ENCODE measurements around the gene FANCI.

Gene FANCI

DNA sequence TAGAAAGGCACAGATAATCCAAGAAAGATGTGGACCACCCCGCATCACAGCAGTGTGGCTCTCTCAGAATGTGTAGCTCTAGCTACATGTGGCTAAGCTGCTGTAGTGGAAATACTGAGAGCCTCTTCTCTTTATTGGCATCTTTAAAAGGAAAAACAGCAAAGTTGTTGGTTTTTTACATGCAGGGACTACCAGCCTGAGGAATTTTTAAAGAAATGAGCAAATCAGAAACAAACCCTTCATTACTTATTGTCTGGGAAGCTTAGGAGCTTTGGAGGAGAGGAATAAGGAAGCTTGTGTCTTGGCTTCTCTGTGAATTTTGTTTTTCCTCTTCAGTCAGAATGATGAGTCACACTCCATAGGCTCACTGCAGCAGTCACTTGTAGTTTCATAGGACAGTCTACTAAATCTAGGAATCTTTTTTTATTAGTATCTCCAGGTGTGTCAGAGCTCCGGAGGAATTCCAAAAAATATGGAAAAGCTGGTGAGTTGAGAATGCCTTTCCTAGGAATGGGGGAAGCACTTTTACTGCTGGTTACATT is 63.3 kb downstream of the FANCI start:
- no peak for DNase-seq (ENCODE audit: low read depth, low spot score)

DNA sequence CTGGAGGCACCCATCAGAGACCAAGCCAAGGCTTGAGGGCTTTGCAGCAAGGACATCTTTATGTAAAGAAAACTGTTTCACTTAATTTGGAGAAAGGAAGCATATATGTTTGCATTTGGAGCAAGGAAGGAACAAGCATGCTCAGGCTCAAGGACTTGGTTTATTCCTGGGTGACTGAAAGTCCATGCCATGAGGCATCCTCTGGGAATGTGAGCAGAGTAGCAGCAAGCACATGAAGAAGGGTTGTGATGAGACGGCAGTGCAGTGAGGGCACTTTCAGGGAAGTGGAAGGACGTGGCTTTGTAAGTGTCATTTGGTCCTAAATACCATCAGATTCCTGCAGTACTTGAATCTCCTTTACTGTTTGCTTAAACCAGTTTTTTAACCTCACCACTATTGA is 64.0 kb downstream of the FANCI start:
- DNase-seq (ENCODE audit: low read depth, low spot score) = no peak

DNA sequence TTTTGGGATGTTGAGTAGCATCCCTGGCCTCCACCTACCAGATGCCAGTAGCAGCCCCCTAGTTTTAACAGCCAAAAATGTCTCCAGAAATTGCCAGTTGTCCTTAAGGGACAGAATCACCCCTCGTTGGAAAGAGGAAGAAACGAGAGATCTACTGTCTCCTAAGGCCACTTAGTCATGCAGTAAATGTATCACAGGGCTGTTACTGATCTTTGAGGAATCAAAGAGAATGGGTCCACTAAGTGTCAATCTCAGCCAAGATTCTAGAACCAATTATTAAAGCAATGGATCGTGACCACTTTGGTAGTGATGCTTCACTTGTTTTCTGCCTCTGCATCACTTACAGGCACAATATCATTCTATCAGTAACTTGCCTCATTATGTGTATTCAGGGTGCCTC is 64.5 kb downstream of the FANCI start:
- no peak for DNase-seq (ENCODE audit: low read depth, low spot score)

DNA sequence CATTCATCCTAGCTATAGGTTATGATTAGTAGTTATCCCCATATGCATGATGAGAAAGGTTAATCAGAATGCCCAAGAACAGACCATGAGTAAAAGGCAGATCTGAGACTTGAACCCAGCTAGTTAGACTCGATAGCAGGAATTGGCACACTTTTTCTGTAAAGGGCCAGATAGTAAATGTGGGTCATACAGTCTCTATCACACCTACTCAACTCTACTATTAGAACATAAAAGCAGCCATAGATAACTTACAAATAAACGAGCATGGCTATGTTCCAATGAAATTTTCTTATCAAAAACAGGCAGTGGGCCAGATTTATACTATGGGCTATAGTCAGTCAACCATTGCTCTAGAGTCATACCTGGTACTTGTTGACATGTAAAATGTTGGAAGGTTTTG is 66.2 kb downstream of the FANCI start:
- no peak for DNase-seq (ENCODE audit: low read depth, low spot score)

DNA sequence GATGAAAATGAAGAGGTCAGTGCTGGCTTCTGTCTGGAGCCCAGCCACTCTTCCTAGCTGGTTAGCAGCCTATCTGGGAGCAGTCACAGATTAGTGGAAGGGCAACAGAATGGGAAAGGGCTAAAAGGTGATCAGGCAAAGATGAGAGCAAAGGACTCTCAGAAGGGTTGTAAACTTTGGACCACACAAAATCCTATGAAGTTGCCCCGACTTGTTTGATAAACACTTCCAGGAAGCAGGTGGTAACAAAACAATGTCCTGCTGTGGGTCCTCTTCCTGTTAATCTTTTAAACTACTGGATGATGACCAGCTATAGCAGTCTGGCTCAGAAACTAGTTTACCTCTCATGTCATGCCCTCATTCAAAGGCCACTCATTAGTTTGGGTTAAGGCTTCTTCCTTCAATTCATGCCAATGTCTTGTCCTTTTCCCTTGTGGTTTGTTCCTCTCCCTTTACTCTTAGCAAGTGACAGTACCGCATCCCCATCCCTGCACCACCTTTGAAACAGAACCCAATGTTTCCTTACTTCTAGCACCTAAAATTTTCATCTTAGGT is 71.7 kb downstream of the FANCI start:
- DNase-seq (ENCODE audit: low read depth, low spot score) = no peak

DNA sequence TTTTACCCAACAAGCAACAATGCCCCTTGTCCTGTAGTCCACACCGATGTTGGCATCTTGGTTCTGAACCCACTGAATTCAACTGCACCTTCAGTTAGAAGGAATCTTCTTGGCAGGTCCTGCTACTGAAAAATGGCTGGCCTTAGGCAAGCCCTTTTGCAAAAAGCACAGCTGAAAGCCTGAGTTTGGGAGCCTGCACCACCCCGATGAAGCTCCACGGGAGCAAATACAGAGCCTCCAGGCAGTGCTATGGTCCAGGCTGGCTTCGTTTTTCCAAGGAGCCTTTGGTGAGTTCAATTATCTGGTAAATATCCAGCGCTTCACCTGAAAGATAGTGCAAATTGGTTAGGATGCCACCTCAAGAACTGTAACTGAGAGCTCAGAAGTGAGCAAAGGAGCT is 72.7 kb downstream of the FANCI start:
- no peak for DNase-seq (ENCODE audit: low read depth, low spot score)

DNA sequence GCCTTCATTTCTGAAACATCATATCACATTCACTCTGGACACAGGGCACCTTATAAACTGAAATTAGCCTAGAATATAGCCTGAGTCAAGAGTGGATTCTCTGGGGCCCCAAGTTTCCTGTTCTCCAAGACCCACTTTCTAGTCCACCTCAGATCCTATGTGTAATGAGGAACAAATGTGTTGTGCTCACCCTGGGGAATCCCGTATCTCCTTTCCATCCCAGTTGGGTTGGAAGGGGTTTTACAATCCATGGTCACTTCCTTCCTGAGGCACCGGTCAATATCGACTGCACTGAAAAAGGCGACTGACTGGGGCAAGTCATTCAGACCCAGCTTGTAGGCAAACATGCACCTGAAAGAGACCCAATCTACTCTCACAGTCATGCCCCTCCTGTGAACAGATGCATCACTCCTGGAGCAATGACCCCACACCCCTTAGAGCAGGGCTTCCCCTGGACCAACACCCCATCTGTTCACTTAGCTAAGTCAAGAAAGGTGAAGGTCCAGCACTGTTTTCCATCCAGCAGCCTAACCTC is 73.5 kb downstream of the FANCI start:
- no peak for DNase-seq (ENCODE audit: low read depth, low spot score)

DNA sequence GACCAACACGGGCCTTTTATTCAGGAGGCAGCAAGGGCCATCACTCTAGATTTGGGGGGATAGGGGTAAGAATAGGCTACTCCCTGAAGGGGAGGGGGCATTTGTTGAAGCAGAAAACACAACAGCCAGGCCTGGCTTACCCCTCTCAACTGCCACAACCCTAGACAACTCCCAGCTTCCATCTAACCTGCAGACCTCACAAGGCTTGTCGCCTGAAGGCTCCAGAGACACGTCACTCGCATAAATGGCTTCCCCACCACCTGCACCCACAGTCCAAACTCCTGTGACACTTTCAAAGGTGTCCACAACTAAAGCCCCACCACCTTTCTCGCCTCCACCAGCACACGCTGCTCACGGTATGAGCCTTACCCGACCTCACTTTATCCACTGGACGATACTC is 75.9 kb downstream of the FANCI start:
- DNase-seq (ENCODE audit: low read depth, low spot score) = no peak

DNA sequence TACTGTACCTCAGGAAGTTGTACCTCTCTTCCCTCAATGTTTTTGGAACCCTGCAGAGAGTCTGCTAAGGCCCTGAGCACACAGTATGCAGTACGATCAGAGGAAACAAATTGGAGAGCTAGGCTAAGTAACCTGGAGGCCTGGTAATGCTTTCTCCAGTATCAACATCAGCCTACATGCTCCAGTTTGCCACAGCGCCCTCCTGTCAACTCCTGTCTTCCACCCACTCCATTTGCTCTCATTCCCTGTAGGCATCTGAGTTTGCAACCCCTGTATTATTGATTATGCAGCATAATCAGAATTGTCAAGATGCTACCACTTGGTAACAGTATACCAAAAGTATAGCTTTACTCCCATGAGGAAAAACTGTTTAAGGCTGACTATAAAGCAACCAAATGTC is 76.4 kb downstream of the FANCI start:
- DNase-seq (ENCODE audit: low read depth, low spot score) = no peak

DNA sequence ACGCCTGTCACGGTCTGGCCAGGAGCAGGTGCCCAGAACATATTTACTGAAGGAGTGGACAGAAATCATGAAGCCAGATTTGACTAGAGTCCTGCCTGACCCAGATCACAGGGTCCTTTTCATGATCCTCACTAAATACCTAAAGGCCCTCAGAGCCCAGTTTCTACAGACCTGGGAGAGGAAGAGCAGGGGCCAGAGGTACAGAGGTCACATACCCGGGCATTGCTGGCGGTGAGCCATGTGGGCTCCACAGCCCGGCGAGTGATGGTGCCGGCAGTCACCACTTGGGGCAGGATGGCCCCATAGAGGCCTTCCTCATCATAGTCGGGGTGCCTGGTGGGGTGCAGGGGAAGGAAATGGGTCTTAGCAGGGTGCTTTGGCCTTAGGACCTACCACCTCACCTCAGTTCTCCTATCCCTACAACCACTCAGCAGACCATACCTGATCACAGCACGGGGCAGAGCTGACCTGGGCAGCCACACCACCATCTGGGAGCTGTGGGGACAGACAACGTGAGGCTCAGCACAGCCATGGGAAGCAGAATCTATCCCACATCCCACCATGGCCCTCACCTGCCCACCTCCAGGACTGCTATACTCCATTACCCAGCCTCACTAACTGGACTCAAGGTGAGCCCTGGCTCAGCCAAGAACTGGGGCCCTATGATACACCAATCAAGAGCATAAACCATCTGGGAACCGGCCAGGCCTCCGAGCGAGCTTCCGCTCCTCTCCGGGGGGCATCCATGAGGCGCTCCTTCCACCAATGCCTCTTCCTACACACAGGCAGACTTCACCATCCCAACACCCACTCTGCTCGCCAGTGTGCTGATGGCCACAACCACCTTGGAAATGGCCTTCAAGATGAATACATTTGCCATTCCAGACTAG is 78.0 kb downstream of the FANCI start:
- no peak for DNase-seq (ENCODE audit: low read depth, low spot score)

DNA sequence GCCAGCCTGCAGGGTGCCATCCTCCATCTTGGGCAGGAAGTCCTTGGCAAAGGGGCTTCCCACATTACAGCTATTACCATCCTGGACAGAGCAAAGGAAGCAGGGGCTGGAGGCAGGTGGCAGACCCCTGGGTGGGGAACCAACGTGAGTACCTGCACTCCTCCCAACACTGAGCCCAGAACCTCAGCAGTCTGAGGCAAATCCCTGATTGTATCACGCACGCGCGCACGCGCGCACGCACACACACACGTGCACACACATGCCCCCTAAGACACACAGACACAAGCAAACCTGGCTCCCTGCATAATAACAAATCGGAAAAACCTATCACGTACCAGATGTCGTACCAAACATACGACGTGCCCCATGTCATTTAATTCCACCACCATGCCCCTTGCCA is 79.0 kb downstream of the FANCI start:
- no peak for DNase-seq (ENCODE audit: low read depth, low spot score)

DNA sequence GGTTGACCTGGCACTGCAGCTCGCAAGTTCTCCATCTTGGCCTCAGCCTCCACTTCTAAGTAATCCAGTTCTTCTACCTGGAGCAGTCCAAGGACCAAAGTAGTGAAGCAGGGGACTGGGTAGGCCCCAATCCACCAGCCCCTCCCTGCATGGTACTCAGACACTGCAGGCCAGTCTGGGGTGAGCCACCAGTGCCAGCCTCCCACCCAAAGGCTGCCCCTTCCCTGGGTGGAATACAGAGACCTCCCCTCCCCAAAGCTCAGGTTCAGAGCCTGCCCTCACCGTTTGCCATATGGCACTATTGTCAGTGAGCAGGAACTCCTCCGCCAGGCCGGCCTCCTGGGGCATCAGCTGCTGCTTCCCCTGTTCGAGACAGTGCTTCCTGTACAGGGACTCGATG is 80.0 kb downstream of the FANCI start:
- DNase-seq (ENCODE audit: low read depth, low spot score) = no peak

DNA sequence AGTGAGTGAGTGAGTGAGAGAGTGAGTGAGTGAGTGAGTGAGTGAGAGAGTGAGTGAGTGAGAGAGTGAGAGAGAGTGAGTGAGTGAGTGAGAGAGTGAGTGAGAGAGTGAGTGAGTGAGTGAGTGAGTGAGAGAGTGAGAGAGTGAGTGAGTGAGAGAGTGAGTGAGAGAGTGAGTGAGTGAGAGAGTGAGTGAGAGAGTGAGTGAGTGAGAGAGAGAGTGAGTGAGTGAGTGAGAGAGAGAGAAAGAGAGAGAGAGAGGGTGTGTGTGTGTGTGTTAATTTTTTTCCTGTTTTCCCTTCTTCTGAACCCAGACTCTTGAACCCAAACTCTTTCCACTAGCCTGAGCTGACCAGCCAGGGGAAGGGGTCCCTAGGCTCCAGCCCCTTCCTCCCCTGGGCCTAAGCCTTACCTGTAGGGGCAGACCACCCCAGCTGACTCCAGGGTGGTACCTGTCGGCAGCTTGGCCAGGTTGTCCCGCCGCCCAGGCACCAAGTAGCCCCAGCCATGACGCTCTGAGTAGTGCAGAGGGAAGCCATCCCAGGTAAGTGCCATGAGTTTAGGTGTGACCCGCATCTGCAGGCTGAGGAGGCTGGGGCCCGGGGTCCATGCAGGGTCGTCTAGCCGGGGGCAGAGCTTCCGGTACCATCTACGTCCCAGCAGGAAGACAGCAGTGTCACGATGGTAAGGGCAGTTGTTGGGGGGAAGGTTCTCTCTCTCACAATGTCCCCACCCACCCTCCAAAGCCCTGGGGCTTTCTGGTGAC is 81.4 kb downstream of the FANCI start:
- DNase-seq (ENCODE audit: low read depth, low spot score) = no peak

DNA sequence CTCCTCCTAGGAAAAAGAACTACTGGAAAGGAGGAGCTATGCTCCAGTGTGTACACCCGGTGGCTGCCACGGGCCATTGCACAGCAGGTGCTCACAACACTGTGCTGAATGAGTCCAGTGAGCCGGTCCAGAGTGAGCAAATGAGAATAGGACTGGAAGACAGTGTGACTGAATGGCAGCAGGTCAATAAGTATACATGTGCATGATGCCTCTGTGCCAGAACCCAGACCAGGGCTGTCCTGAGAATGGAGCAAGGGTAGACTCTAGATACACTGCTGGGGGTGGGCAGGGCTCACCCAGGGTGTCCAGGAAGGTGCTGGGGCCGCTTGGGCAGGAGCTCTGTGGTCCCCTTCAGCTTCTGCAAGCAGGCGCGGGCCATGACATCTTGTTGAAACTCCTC is 82.5 kb downstream of the FANCI start:
- DNase-seq (ENCODE audit: low read depth, low spot score) = no peak

DNA sequence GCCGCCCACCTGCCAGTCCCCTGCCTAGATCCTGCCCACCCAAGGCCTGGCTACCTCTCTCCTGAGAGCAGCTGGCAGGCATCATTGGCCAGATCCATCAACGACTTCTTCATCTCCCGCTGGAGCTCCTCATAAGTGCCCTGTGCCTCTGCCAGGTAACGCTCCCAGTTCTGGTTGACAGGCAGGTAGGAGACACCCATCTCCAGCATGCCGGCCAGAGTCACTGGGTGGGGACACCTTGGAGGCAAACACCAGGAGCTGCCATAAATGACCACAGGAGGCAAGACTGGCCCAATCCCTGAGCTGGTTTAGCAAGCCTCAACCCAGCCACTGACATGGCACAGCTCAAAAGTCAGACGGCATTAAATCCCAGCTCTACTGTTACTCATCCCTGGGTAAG is 83.3 kb downstream of the FANCI start:
- DNase-seq (ENCODE audit: low read depth, low spot score) = no peak

DNA sequence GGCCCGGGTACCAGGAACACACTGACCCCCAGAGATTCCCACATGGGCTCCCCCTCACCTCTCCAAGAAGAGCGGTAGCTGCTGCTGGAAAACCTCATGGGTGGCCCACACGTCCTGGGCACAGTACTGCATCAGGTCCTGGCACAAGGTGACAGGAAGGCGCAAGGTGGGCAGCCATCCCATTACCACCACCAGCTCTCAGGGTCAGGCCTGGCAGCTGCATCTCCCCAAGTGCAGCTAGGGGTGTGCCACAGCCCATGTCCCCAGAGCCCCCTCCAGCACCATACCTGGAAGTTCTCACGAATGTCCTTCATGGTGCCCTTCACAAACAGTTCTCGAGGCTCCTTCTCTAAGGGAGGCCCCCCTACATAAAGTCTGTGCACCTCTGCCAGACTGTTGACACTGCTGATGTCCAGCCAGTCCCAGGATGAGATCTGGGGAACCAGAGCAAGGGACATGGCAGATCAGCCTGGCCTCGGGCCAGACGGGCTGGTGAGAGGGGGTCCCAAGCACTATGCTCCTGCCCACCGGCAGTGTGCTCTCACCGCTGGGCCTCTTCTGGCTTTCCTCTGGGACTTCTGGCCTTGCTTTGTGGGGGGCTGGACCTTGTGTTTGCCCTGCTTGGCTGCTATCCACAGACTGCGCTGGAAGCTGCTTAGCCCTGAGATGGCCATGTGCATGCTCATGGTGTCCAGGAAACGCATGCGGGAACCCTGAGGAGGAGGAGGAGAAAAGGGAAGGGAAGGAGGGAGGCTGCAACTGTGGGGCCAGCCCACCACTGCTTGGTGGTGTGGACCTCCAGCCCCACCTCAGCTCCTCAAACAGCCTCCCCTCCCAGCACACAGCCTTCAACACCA is 84.8 kb downstream of the FANCI start:
- no peak for DNase-seq (ENCODE audit: low read depth, low spot score)

DNA sequence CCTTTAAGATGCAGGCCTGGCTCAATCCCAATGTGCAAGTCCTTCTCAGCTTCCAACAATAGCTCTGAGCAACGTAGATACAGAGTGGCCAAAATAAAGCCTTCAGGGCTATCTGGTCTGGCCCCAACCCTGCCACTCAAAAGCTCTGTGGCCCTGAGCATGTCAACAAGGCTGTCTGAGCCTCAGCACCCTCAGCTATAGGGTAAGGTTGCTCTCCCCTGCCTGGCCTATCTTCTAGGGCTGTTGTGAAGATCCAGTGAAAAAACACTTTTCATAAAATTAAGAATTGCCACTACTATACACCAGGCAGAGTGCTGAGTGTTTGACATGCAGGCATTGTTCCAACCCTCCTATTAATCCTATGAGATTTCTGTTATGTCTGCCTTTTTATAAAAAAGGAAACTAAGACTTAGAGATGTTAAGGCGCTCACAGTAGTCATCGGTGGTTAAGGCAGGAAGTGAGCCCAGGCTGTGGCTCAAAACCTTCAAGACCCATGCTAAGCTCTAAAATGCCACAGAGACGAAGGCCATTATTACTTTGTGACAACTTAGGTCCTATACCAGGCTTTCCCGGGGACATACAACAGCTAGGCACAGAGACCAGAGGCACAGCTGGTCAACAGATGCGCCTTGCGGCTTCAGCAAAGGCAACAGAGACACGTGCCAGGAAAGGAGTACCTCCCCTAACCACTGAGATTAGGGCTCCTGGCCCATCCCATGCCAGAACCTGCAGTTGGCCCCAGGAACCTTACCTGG is 85.7 kb downstream of the FANCI start:
- no peak for DNase-seq (ENCODE audit: low read depth, low spot score)

DNA sequence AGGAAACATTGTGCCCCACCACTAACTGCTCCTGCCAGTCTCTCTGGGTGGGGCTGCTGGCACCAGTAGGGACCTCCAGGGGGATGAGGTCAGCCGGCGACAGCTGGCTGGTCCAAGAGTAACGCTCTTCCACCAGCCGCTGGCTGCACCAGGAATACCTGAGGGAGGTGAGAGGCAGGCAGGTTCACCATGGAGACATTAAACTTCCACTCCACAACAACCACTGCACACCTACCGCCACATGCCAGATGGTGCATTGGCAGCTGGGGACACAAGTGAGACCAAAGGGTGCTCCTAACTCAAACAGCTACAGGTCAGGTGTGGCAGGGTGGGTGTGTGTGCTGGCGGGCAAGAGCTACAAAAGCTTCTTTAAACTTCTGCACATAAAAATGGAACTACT is 86.3 kb downstream of the FANCI start:
- DNase-seq (ENCODE audit: low read depth, low spot score) = no peak

DNA sequence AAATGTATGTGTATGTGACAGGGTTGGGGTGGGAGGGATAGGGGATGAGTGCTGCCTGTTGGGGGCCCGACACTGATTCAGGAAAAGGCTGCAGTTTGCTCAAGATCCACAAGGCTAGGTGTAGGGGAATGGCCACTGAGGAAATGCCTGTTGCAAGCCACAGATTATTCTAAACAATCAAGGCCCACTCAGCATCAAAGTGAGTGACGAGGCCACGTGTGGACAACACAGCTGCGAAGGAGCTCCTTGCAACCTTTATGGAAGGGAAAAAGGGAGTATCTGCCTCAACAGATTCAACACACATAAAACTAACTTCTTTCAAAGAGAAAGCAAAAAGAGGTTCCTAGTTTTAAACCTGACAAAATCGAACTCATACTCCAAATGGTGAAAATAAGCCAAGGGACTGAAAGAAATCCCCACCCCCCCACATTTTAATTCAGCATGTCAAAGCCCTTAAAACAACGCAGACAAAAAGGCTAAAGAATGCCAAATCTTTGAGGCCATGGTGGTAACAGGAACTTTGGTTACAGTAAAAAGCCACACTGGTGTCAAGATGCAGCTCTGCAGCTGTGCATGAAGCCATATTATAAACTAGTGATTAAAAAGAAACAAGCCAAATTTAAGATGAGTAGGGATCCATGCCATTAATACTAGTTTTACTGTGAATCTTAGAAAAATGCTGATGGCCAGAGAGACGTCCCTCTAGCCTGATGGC is 87.3 kb downstream of the FANCI start:
- no peak for DNase-seq (ENCODE audit: low read depth, low spot score)

DNA sequence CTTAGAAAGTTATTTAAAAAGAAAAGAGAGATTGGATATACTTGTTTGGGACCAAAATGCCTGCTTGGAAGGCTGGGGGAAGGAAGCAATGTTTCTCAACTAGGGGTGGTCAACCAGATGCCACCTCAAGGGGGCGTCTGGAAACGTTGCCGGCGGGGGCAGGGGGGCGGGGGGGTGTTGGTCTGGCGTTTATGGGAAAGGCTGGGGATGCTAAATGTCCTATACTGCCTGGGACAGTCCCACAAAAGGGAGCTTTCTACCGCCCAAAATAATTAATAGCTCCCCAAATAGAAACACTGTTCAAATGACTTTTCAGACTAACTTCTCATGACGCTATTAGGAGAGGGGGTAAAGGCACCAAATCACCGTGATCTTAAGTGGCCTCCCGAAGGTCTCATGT is 88.7 kb downstream of the FANCI start:
- DNase-seq (ENCODE audit: low read depth, low spot score) = no peak
